Esophagus muscularis mucosa (tissue), 3 donors: ENCODE measurements around the gene TREM2.

Source experiments
- CTCF ChIP-seq, 3 experiments: fragments of 200-600 bp in 2 of 3; fragments of 450-650 bp in 1 of 3; sonication (generic) in 2 of 3; IDR thresholded peaks; one replicate each; pipeline ENCODE4 v1.5.1; 2017 to 2019; ENCODE audit warnings: antibody characterized with exemption in 3 of 3, mild to moderate bottlenecking in 2 of 3, moderate library complexity in 1 of 3
- POLR2AphosphoS5 ChIP-seq, 2 donors: sonication (generic); formaldehyde crosslinking; IDR thresholded peaks; one replicate each; pipeline ENCODE4 v1.6.1; 2017; ENCODE audit warnings: antibody characterized with exemption in 2 of 2

DNA sequence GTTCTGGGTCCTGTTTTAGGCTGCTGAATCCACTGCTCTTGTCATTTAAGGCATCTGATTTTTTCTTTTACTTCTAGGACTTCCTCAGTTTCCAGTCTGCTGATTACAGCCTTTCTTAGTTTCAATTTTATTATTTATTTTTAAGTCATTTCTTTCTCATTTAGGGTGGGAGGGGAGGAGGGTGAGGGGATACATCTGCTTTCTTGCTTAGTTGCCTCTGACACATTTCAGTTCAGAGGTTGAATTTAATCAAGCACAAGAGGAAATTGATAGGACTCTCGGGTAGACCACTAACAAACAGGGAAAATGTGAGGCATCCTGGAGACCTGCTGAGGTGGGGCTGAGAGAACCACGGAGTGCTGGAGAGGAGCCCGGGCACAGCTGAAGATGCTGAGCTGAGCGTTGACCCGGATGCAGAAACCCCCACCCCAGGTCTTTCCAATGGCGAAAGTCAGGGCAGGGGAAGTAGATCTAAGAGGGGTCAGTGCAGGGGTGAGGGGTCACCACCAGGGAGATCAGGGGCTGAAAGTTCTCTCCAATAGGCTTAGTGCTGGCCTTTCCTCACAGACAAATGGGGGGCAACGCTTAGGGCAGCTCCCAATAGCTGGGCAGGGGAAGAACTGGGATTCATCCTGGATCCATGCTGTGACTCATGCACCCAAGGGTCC lies 45.7 kb upstream of the TREM2 start:
- TF ChIP-seq CTCF (IDR thresholded peaks at IDR 0.05) (no peak), POLR2AphosphoS5 (IDR thresholded peaks at IDR 0.05) (no peak)
